ENCODE measurements around the gene TENM4. TPM values are rescaled to one million over a fixed set of nuclear protein-coding genes. Genes with fewer than 3 reads are reported as not detected.

TENM4 gene
- polyA plus RNA-seq, 1 donor from 2014 or later, result 16.8 TPM

DNA sequence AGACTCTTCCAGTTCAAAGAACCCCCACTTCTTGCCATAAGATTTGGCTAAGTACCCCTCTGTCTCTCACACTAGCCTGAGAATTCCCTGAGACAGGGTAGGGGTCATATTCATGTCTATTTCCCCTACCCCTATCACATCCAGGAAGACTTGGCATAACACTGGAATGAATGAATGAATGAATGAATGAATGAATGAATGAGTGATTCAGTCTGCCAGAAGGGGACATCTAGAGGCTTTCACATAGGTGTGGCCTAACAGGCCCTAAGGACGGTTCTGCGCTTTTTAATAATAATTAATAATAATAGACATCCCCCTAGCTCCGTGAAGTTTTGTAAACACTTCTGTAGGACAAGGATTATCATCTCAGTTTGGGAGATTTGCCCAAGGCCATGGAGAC, 415.7 kb downstream of the TENM4 start:
- no peaks in the 10 kb centered on the region for H3K9me2 ChIP-seq (ENCODE audit: insufficient read depth, low read length)
- no peaks in the 10 kb centered on the region for H4K20me1 ChIP-seq (ENCODE audit: insufficient read depth)
- H3K27ac ChIP-seq (ENCODE audit: low read length), result no peak overlapping the region
- no peaks in the 10 kb centered on the region for H3K27me3 ChIP-seq (ENCODE audit: insufficient read depth, low read depth, low read length)
- H3F3A ChIP-seq (ENCODE audit: insufficient read depth, low read length, poor library complexity, severe bottlenecking), result no peaks in the 10 kb centered on the region
- H2AFZ ChIP-seq (ENCODE audit: low read depth, low read length), result no peak overlapping the region
- H3K9me3 ChIP-seq (ENCODE audit: low read length), result no peaks in the 10 kb centered on the region
- H3K9ac ChIP-seq (ENCODE audit: low read length), result no peak overlapping the region
- no peak for TF ChIP-seq EP300 (conservative IDR thresholded peaks at IDR 0.05; ENCODE audit: poor library complexity, severe bottlenecking)
- TF ChIP-seq TAF1 (IDR thresholded peaks at IDR 0.05; ENCODE audit: low read depth), result no peak
- TF ChIP-seq RAD21 (conservative IDR thresholded peaks at IDR 0.05), result no peak
- TF ChIP-seq, protein P1, sequence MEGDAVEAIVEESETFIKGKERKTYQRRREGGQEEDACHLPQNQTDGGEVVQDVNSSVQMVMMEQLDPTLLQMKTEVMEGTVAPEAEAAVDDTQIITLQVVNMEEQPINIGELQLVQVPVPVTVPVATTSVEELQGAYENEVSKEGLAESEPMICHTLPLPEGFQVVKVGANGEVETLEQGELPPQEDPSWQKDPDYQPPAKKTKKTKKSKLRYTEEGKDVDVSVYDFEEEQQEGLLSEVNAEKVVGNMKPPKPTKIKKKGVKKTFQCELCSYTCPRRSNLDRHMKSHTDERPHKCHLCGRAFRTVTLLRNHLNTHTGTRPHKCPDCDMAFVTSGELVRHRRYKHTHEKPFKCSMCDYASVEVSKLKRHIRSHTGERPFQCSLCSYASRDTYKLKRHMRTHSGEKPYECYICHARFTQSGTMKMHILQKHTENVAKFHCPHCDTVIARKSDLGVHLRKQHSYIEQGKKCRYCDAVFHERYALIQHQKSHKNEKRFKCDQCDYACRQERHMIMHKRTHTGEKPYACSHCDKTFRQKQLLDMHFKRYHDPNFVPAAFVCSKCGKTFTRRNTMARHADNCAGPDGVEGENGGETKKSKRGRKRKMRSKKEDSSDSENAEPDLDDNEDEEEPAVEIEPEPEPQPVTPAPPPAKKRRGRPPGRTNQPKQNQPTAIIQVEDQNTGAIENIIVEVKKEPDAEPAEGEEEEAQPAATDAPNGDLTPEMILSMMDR (IDR thresholded peaks at IDR 0.05; ENCODE audit: poor library complexity, severe bottlenecking), result no peak
- no peak for TF ChIP-seq MXI1 (conservative IDR thresholded peaks at IDR 0.05; ENCODE audit: poor library complexity, severe bottlenecking)
- TF ChIP-seq POLR2AphosphoS5 (IDR thresholded peaks at IDR 0.05), result no peak
- TF ChIP-seq, protein P2, sequence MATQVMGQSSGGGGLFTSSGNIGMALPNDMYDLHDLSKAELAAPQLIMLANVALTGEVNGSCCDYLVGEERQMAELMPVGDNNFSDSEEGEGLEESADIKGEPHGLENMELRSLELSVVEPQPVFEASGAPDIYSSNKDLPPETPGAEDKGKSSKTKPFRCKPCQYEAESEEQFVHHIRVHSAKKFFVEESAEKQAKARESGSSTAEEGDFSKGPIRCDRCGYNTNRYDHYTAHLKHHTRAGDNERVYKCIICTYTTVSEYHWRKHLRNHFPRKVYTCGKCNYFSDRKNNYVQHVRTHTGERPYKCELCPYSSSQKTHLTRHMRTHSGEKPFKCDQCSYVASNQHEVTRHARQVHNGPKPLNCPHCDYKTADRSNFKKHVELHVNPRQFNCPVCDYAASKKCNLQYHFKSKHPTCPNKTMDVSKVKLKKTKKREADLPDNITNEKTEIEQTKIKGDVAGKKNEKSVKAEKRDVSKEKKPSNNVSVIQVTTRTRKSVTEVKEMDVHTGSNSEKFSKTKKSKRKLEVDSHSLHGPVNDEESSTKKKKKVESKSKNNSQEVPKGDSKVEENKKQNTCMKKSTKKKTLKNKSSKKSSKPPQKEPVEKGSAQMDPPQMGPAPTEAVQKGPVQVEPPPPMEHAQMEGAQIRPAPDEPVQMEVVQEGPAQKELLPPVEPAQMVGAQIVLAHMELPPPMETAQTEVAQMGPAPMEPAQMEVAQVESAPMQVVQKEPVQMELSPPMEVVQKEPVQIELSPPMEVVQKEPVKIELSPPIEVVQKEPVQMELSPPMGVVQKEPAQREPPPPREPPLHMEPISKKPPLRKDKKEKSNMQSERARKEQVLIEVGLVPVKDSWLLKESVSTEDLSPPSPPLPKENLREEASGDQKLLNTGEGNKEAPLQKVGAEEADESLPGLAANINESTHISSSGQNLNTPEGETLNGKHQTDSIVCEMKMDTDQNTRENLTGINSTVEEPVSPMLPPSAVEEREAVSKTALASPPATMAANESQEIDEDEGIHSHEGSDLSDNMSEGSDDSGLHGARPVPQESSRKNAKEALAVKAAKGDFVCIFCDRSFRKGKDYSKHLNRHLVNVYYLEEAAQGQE (IDR thresholded peaks at IDR 0.05; ENCODE audit: borderline replicate concordance), result no peak
- TF ChIP-seq EZH2 (IDR thresholded peaks at IDR 0.05; ENCODE audit: borderline replicate concordance, insufficient read depth, low read length, poor library complexity, severe bottlenecking), result no peak
- no peak for TF ChIP-seq SMC3 (conservative IDR thresholded peaks at IDR 0.05; ENCODE audit: poor library complexity)
- H3K4me2 ChIP-seq (ENCODE audit: low read length), result no peak overlapping the region
- H3K4me3 ChIP-seq (ENCODE audit: low read length), result no peak overlapping the region
- no peaks in the 10 kb centered on the region for H3K36me3 ChIP-seq (ENCODE audit: insufficient read depth, low read length)
- H3K79me2 ChIP-seq (replicated peaks; ENCODE audit: insufficient read depth, low read length), result no peaks in the 10 kb centered on the region

DNA sequence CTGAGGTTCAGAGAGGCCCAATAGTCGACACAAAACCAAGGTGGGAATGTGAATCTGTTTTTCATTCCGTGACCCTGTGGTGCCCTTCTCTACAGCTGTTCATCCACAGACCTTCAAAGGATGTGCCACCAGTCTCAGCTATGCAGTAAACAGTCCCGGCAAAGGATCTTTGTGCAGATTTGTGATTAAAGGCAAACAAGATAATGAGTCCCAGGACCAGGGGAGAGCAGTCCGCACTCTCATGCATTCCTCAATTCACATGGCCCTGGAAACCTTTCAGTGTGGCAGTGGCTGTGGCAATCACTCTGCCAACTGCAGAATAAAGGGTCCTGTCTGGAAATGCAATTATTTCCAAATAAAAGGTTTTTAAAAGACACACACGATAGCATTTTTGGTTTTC, 418.6 kb downstream of the TENM4 start:
- H3K79me2 ChIP-seq (replicated peaks; ENCODE audit: insufficient read depth, low read length), result no peaks in the 10 kb centered on the region
- no peak overlapping the region for H3K9ac ChIP-seq (ENCODE audit: low read length)
- no peak overlapping the region for H3K4me3 ChIP-seq (ENCODE audit: low read length)
- no peak for TF ChIP-seq RAD21 (conservative IDR thresholded peaks at IDR 0.05)
- TF ChIP-seq, protein P2 (IDR thresholded peaks at IDR 0.05; ENCODE audit: borderline replicate concordance), result no peak
- TF ChIP-seq MXI1 (conservative IDR thresholded peaks at IDR 0.05; ENCODE audit: poor library complexity, severe bottlenecking), result no peak
- TF ChIP-seq, protein P1 (IDR thresholded peaks at IDR 0.05; ENCODE audit: poor library complexity, severe bottlenecking), result no peak
- TF ChIP-seq EZH2 (IDR thresholded peaks at IDR 0.05; ENCODE audit: borderline replicate concordance, insufficient read depth, low read length, poor library complexity, severe bottlenecking), result no peak
- TF ChIP-seq EP300 (conservative IDR thresholded peaks at IDR 0.05; ENCODE audit: poor library complexity, severe bottlenecking), result no peak
- no peak for TF ChIP-seq SMC3 (conservative IDR thresholded peaks at IDR 0.05; ENCODE audit: poor library complexity)
- no peak for TF ChIP-seq TAF1 (IDR thresholded peaks at IDR 0.05; ENCODE audit: low read depth)
- TF ChIP-seq POLR2AphosphoS5 (IDR thresholded peaks at IDR 0.05), result no peak
- no peak overlapping the region for H3K27ac ChIP-seq (ENCODE audit: low read length)
- H3K9me2 ChIP-seq (ENCODE audit: insufficient read depth, low read length), result no peaks in the 10 kb centered on the region
- H3K4me2 ChIP-seq (ENCODE audit: low read length), result no peak overlapping the region
- H3K27me3 ChIP-seq (ENCODE audit: insufficient read depth, low read depth, low read length), result no peaks in the 10 kb centered on the region
- H2AFZ ChIP-seq (ENCODE audit: low read depth, low read length), result no peak overlapping the region
- H3K36me3 ChIP-seq (ENCODE audit: insufficient read depth, low read length), result no peaks in the 10 kb centered on the region
- no peaks in the 10 kb centered on the region for H4K20me1 ChIP-seq (ENCODE audit: insufficient read depth)
- no peaks in the 10 kb centered on the region for H3F3A ChIP-seq (ENCODE audit: insufficient read depth, low read length, poor library complexity, severe bottlenecking)
- H3K9me3 ChIP-seq (ENCODE audit: low read length), result no peaks in the 10 kb centered on the region
